GM18870 (cell line): ENCODE results near the gene STMN3.
"Not testable (repeated sequence)": the region's sequence is repeated elsewhere in the genome, so short reads cannot be mapped to it uniquely, and the experiment has no call there.

Source experiments
- ATAC-seq: cut with Tn5 transposase; IDR thresholded peaks from one replicate; pipeline ENCODE4 v1.9.1; 2021; ENCODE audit warnings: moderate library complexity; ENCODE audit not compliant: unreplicated experiment

Gene STMN3

DNA sequence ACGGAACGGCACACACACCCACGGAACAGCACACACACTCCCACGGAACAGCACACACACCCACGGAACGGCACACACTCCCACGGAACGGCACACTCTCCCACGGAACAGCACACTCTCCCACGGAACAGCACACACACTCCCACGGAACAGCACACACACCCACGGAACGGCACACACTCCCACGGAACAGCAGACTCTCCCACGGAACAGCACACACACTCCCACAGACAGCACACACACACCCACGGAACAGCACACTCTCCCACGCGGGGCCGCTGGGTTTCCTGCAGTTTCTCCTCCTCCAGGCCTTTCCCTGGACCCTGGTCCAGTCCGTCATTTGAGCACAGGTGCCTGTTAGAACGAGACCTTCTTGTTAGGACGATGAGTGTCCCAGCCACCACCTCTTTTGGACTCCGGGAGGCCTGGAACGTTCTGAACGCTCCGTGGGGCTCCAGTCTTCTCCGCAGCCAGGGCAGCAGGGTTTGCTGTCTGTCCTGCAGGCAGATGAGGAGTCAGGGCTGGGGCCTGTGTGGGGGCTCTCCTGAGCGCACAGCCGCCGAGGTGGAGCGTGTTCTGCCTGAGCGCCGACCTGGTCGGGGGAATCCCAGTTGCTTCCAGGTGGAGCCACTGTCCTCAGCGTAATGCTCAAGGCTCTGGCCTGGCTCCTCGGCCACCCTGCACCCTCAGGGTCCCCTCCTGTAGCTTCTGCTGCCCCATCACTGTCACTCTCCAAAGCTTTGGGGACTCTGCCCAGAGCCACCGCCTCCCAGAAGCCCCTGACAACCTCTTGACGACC lies 25.6 kb upstream of the STMN3 start:
- ATAC-seq, result no peak

DNA sequence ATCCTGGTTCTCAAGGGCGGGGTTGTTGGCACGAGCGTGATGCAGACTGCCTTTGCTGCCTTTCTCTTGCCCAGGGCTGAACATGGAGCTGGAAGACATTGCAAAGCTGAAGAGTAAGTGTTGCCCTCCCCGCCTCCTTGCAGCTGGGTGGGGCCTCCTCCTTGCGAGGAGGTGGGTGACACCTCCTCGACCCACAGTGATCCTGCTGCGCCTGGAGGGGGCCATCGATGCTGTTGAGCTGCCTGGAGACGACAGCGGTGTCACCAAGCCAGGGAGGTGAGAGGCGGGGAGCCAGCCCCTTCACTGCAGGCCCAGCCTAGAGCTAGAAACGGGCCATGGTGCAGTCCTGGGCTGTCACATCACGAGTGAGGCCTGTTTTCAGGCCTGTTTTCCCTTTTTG lies 24.8 kb upstream of the STMN3 start:
- ATAC-seq, result no peak

- ATAC-seq, result no peak
Measured at GRCh38 chr20:63675681-63676368, 22.6 kb upstream of the STMN3 start.

- no peak for ATAC-seq
Measured at GRCh38 chr20:63673951-63674350, 20.7 kb upstream of the STMN3 start.

- no peak for ATAC-seq
Measured at GRCh38 chr20:63672666-63673065, 19.4 kb upstream of the STMN3 start.

DNA sequence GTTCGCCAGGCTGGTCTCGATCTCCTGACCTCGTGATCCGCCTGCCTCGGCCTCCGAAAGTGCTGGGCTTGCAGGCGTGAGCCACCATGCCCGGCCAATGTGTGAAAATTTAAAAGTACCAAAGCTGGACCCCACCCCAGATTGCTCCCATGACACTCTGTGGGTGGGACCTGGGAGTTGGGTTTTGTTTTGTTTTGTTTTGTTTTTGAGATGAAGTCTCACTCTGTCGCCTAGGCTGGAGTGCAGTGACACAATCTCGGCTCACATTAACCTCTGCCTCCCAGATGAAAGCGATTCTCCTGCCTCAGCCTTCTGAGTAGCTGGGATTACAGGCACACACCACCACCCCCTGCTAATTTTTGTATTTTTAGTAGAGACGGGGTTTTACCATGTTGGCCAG lies 18.5 kb upstream of the STMN3 start:
- not testable (repeated sequence) for ATAC-seq

DNA sequence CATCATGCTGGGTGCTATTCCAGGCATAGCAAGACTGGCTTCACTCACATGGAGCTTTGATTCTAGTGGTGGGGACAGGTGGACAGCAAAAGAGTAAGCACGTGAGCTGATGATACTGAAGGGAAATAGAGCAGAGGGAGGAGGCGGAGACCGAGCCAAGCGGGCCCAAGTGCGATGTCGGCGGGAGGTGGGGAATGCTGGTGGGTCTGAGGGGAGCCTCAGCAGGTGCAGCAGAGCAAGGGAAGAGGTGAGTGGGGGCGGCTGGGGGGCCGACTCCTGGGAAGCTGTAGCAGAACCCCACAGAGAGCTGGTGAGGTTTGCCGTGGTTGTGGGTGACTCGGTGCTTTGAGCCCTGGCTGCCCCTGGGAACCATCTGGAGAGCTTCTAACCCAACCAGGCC lies 15.1 kb upstream of the STMN3 start:
- ATAC-seq, result no peak

- no peak for ATAC-seq
Measured at GRCh38 chr20:63667858-63668257, 14.6 kb upstream of the STMN3 start.

DNA sequence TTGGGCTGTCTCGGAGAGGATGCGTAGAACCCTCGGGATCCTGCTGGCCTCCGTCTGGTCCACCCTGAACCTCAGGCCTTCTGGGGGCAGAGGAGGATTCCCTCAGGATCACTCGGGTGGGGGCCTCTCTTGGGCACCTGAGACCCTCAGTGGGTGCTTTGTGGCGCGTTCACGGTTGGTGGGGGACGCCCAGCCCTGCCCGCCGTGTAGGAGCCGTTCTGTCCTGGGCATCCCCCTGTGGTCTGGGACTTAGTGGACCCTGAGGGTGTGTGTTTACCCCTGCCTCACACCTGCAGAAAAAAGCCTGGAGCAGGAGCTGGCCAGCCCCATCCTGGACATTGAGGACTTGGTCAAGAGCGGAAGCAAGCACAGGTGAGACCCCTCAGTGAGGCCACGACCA lies 12.5 kb upstream of the STMN3 start:
- no peak for ATAC-seq

- ATAC-seq, result no peak
Measured at GRCh38 chr20:63664861-63665594, 11.8 kb upstream of the STMN3 start.

DNA sequence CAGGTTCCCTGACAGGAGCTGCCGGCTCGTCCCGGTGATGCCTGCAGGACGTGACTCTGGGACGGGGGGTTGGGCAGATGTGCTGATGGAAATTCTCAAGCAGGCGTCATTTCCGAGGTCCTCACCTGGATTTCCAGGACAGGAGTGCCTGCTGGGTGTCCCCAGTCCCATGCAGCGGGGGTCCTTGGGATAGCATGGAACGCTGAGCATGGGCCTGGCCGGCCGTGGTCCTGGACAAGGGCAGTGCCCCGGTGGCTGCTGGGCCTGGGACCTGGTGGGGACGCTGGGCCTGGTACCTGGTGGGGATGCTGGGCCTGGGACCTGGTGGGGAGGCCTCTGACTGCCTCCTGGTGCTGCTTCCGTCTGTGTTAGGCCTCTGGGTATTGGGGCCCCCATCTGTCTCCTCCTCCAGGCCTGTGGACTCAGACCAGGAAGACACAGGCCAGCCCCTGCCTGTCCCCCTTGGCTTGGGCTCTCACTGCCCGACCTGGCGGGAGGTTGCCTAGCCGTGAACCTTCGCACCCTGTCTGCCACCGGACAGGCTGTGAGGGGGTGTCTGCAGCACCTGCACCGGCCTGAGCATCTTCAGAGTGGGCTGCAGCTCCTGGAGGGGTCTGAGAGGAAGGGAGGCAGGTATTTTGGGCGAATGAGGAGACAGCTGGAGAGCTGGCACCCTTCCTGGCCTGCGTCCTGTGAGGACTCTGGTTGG lies 11.1 kb upstream of the STMN3 start:
- no peak for ATAC-seq

DNA sequence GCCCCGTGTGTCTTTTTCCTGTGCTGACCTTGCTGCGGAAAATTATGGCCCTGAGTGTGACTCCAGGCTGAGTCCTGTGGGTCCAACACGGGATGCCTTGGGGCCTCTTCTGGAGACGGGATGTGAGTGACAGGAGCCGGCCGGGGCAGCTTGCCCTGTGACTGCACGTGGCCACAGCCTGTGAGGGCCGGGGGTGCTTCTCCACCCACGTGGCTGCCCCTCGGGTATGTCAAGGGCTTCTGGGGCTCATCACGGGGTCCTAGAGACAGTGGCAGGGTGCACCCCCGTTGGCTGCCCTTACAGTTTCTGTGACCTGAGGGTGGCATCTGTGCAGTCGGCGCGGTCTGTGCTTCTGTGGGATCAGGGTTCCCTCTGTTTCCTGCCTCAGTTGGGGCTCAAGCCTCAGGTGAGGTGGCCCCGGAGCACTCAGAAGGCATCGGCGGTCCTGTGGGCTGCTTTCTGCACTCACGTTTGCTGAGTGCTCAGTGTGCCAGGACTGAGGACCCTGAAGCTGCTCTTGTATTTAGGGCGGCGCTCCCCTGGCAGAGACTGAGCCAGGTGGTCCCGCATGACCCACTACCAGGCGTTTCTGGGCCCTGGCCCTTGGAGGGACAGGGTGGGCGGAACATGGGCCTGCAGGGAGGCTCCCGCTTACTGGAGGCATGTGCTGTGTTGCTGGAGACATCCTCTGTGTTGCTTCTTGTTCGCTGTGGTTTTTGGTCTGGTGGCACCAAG lies 10.3 kb upstream of the STMN3 start:
- ATAC-seq, result no peak

DNA sequence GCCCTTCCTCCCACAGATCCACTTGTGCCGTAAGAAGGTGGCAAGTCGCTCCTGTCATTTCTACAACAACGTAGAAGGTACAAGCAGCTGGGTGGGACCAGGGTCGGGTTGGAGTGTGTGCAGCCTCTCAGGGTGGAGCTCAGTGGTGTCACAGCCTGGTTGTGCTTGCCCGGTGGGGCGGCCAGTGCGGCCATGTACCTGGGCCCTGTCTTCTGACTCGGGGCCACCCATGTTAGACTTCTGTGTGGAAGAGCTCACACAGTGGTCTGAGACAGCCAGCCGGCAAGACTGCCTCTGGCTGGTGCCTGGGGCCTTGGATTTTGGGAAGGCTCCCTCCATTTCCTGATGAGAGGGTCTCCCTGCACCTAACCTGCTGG lies 9.6 kb upstream of the STMN3 start:
- ATAC-seq, result no peak

- ATAC-seq, result no peak
Measured at GRCh38 chr20:63661959-63662812, 9.0 kb upstream of the STMN3 start.

DNA sequence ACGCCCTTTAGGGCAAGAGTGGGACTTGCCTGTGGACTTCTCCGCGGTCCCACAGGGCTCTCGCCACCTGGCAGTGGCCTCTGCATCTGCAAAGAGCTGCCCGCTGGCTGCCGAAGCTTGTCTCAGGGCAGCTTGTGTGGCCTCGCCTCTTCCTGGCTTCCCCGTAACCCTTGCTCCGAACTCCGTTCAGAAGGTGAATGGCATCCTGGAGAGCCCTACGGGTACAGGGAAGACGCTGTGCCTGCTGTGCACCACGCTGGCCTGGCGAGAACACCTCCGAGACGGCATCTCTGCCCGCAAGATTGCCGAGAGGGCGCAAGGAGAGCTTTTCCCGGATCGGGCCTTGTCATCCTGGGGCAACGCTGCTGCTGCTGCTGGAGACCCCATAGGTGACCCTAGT lies 7.9 kb upstream of the STMN3 start:
- no peak for ATAC-seq

- ATAC-seq, result no peak
Measured at GRCh38 chr20:63660622-63661021, 7.4 kb upstream of the STMN3 start.

DNA sequence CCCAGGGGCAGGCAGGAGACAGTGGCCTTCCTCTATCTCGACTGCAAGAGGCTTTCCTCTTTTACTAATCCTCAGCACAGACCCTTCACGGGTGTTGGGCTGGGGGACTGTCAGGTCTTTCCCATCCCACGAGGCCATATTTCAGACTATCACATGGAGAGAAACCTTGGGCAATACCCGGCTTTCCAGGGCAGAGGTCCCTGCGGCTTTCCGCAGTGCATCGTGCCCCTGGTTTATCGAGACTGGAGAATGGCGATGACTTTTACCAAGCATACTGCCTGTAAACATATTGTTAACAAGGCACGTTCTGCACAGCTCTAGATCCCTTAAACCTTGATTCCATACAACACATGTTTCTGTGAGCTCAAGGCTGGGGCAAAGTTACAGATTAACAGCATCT lies 7.0 kb upstream of the STMN3 start:
- ATAC-seq, result not testable (repeated sequence)

DNA sequence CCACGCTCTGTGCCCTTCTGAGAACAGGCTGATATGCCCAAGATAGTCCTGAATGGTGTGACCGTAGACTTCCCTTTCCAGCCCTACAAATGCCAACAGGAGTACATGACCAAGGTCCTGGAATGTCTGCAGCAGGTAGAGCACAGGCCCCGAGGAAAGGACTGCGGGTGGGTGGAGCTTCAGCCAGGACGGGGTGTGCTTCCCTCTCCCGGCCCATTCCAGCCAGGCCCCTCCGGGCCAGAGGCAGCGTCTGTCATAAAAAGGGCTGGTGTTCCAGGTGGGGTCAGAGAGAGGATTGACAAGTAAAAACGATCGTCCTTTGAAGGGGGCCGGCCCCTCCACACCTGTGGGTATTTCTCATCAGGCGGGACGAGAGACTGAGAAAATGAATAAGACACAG lies 6.1 kb upstream of the STMN3 start:
- no peak for ATAC-seq

DNA sequence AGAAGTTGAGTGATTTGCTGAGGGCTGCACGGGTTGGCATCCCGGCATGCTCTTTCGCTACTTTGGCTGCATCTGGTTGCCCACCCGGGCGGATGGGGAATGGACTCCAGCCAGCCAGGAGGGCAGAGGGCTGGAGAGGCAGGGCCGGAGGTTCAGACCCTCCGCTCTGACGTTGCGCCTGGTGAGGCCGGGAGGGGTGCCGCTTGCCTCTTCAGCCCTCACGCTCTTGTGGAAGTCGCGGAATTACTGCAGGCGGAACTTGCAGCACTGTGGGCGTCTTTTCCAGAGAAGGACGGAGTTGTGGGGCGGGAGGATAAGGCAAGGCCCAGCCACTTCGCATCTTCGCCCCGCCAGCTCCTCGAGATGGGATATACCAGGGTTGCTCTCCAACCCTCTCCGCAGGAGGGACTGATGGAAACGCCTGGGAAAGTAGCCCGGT lies 5.5 kb upstream of the STMN3 start:
- ATAC-seq, result no peak
